Measurements from ENCODE around the gene ACOXL.

DNA sequence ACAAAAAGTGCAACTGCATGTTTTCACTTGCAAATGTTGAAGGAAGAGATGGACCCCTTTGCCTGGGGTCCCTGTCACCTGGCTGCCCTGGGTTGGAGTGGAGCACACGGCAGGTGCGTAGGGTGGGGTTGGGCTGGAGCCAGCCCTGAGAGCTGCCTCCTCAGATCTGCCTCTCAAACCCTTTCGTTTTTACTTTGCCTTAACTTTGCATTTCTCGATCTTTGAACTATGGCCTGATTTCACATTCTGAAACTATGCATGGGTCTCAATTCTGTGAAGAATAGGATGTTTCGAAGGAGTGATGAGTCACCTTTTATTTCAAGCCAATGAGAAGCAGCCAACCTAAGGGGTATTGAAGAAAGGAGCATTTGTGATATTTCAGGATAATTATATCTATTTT lies 132.8 kb downstream of the ACOXL start:
- TF ChIP-seq, protein P1, sequence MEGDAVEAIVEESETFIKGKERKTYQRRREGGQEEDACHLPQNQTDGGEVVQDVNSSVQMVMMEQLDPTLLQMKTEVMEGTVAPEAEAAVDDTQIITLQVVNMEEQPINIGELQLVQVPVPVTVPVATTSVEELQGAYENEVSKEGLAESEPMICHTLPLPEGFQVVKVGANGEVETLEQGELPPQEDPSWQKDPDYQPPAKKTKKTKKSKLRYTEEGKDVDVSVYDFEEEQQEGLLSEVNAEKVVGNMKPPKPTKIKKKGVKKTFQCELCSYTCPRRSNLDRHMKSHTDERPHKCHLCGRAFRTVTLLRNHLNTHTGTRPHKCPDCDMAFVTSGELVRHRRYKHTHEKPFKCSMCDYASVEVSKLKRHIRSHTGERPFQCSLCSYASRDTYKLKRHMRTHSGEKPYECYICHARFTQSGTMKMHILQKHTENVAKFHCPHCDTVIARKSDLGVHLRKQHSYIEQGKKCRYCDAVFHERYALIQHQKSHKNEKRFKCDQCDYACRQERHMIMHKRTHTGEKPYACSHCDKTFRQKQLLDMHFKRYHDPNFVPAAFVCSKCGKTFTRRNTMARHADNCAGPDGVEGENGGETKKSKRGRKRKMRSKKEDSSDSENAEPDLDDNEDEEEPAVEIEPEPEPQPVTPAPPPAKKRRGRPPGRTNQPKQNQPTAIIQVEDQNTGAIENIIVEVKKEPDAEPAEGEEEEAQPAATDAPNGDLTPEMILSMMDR (IDR thresholded peaks at IDR 0.05; ENCODE audit: low read length), result no peak
- TF ChIP-seq EZH2 (IDR thresholded peaks at IDR 0.05; ENCODE audit: borderline replicate concordance, low read length), result no peak
